ENCODE results near the gene RRP15.
A peak's percentile ranks its signal among the peaks of the same experiment; 100 is the strongest.
"Not testable (repeated sequence)": the region's sequence is repeated elsewhere in the genome, so short reads cannot be mapped to it uniquely, and the experiment has no call there.

The RRP15 gene

DNA sequence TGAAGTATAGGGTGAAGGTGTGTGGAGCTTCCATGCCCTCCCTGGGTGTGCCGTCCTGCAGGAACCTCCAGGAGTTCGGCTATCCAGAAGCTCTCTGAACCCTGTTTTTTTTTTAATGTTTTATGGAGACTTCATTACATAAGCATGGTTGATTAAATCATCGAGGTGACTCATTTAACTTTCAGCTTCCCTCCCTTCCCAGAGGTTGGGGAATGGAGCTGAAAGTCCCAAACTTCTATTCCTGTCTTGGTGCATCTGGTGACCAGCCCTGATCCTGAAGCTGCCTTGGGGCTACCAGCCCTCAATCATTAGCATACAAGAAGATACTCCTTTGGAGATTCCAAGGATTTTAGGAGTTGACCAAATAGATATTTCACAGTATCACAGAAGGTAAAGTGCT, 9.5 kb downstream of the RRP15 start:
- DNase-seq (ENCODE audit: insufficient read length, low spot score) = no peak
- no peak for FAIRE-seq

DNA sequence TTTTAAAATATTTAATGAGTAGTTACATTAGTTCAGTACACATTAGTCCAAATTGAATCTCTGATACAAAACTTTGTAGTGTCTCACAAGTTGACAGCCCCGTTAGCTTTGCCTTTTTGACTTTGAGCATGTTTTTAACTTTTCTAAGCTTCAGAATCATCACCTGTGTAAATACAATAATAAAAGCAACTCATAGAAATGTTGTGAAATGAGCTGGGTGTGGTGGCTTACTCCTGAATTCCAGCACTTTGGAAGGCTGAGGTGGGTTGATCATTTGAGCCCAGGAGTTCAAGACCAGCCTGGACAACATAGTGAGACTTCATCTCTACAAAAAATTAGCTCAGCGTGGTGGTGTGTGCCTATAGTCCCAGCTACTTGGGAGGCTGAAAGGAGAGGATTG, 11.1 kb downstream of the RRP15 start:
- FAIRE-seq = no peak
- no peak for DNase-seq (ENCODE audit: insufficient read length, low spot score)

DNA sequence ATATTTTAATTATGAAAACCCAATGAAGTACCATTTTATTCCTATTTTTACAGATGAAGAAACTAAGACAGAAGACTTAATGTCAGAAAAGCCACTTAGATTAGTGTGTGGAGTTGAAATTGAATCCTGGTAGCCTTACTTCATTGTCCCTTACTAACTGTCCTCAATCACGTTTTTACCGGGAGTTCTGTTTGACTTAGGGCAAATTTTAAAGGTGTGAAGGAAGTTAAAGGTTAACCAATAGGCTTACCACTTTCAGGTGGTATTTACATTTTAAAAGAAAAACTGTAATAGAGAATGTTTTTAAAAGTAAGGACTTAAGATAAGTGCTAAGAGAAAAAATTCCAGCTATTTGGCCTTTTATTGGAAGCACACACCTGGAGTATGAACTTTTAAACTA, 12.4 kb downstream of the RRP15 start:
- DNase-seq (ENCODE audit: insufficient read length, low spot score) (no peak), FAIRE-seq (no peak)

DNA sequence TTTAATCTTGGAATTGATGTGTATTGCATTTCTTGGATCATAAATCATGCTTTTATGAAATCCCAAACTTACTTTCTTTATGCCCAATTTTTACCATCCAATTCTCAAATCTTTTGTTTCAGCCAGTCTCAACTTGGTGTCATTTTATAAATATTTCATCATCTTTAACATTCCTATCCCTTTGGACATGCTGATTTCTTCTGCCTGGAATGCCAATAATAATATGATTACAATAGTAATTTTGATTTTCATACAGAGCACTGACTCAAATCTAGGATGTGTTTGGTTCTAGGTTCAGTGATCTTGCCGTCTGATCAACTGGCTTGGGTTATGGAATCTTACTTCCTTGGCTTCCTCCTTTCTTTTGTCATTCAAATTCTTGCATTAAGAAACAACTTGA, 12.8 kb downstream of the RRP15 start:
- FAIRE-seq (no peak), DNase-seq (ENCODE audit: insufficient read length, low spot score) (no peak)

GRCh38 chr1:218298398-218298797, 13.3 kb downstream of the RRP15 start:
- FAIRE-seq (no peak), DNase-seq (ENCODE audit: insufficient read length, low spot score) (no peak)

- DNase-seq (ENCODE audit: insufficient read length, low spot score) (no peak), FAIRE-seq (peak; percentile 78)
Measured at GRCh38 chr1:218299416-218299815, 14.3 kb downstream of the RRP15 start.

DNA sequence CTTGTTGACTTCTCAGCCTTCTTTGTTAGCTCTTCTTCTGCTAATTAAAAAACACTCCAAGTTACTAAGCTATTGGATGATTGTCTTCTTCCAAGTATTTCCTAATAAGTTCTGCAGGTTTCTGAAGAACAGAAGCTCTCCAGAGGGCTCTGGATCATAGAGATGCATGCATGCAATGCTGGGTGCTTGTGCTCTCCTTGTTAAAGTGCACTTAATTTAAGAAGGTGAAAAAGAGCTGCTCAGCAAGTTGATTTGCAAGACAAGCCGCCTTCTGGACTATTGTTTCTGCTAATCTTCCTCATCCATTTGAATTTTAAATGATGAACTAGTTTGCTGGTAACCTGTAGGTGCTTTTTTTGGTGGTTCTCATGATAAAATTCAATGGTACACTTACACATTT, 16.1 kb downstream of the RRP15 start:
- no peak for FAIRE-seq
- no peak for DNase-seq (ENCODE audit: insufficient read length, low spot score)

DNA sequence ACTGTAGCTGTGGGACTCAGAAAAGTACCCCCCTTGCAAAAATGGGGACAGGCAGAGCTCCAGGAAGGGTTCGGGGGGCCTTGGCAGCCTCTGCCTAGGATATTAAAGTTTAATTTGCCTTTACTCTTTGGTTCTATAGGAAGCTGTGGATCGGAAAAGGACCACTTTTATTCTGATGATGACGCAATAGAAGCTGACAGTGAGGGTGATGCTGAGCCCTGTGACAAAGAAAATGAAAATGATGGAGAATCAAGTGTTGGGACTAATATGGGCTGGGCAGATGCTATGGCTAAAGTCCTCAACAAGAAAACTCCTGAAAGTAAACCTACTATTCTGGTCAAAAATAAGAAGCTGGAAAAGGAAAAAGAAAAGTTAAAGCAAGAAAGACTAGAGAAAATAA, 17.1 kb downstream of the RRP15 start:
- no peak for FAIRE-seq
- DNase-seq (ENCODE audit: insufficient read length, low spot score) = no peak

GRCh38 chr1:218303176-218303879, 18.2 kb downstream of the RRP15 start:
- FAIRE-seq (no peak), DNase-seq (ENCODE audit: insufficient read length, low spot score) (no peak)

DNA sequence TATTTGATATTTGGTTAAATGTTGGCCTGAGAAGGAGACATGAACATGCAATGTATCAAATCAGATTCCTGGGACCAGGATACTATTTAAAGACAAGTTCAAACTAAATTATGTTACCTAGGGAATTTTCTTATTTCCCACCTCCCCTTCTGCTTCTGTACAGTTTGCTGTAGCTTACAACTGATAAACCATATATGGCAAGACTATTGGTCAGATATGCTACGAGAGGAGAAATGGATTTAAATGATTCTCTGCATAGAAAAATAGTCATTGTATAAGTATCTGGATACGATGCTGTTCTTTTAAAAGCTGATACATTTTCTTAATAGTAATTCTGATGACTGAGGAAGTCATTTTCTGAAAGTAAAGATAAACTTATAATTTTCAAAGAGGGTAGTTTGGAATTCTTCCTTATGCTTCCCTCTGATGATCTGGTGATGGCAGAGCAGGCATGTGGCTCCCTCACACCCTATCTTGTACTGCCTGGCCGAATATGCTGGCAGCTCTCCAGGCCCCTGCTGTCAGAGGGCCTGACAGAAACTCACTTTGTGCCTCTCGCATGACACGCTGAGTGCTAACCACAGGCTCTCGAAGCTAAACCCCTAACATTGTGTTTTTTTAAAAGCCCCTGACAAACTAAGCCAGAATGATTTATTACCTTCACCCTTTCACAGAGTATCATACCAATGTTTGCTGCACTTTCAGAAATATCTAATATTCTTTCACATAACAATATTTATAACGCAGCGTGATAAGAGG, 19.4 kb downstream of the RRP15 start:
- FAIRE-seq = no peak
- no peak for DNase-seq (ENCODE audit: insufficient read length, low spot score)

GRCh38 chr1:218305472-218306064, 20.5 kb downstream of the RRP15 start:
- FAIRE-seq (no peak), DNase-seq (ENCODE audit: insufficient read length, low spot score) (no peak)

DNA sequence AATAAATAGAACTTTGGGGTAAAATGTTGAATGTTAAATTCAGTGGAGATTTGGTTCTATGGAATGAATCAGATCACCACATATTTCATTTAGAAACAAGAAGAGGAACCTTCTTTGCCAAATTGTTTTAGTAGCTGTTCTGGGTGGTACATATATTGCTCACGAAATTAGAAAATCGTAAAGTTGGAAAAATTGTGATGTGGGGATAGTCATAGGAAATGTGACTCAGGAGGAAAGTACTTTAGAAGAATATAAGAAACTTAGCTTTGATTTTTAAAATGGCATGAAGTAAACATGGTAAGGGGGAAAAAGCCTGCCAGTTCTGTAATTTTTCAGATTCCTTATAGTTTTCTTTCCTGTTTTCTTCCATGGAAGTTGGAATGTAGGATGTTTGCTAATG, 27.4 kb downstream of the RRP15 start:
- FAIRE-seq (no peak), DNase-seq (ENCODE audit: insufficient read length, low spot score) (no peak)

GRCh38 chr1:218314316-218314715, 29.2 kb downstream of the RRP15 start:
- no peak for DNase-seq (ENCODE audit: insufficient read length, low spot score)
- FAIRE-seq = no peak

DNA sequence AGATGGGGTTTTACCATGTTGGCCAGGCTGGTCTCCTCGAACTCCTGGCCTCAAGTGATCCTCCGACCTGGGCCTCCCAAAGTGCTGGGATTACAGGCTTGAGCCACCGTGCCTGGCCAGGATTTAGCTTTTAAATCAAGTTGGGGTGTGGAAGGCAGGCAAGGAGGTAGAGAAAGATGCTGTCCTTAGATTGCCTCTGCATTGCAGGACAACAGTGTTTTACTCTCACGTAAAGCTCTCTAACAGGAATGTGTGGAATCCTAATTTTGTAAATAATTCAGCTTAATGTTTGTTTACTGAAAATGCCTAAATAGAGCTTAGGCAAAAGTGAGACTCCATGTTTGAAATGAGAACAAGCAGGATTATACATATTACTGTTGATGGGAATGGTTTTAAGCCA, 30.5 kb downstream of the RRP15 start:
- FAIRE-seq = no peak
- DNase-seq (ENCODE audit: insufficient read length, low spot score) = no peak

DNA sequence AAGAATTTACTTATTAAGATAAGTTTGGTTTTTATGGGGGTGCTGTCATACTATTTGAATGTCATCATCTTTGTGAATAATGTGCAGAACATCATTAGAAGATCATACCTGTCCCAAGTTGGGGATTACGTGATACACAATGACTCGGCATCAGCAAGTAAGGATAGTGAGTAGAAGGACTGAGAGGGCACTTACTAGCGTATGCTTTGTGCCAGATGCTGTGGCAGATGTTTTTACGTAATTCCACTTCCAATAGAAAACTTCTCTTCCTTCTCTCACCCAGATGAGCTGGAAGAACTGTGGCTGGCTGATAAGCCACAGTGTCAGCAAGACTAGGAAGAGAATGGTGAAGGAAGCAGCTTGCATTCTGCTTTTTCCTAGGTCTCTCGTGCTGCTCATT, 32.0 kb downstream of the RRP15 start:
- DNase-seq (ENCODE audit: insufficient read length, low spot score) (no peak), FAIRE-seq (no peak)

DNA sequence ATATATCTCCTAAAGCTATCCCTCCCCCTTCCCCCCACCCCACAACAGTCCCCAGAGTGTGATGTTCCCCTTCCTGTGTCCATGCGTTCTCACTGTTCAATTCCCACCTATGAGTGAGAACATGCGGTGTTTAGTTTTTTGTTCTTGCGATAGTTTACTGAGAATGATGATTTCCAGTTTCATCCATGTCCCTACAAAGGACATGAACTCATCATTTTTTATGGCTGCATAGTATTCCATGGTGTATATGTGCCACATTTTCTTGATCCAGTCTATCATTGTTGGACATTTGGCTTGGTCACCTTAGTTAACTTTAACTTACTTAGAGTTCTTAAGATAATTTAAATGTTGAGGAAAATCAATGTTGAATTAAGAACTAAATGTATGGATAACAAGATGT, 35.1 kb downstream of the RRP15 start:
- not testable (repeated sequence) for DNase-seq (ENCODE audit: insufficient read length, low spot score); FAIRE-seq

DNA sequence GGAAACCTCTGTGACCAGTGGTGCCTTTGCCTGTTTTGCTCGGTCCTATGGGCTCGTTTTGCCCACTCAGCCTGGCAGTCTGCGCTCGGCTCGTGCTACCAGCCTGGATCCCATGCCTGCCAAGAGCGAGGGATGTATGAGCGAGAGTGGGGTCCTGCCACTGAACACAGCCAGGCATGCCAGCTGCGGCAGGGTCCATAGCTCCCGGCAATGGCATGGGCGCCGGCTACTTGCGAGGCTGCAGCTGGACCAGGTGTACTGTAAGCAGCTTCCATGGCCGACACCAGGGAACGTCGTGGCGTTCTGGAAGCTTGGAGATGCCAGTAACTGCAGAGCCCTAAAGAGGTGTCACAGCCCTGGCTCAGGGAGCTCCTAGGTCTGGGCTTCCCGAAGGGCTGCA, 37.7 kb downstream of the RRP15 start:
- DNase-seq (ENCODE audit: insufficient read length, low spot score) (no peak), FAIRE-seq (no peak)

GRCh38 chr1:218323568-218324225, 38.6 kb downstream of the RRP15 start:
- FAIRE-seq (no peak), DNase-seq (ENCODE audit: insufficient read length, low spot score) (no peak)

DNA sequence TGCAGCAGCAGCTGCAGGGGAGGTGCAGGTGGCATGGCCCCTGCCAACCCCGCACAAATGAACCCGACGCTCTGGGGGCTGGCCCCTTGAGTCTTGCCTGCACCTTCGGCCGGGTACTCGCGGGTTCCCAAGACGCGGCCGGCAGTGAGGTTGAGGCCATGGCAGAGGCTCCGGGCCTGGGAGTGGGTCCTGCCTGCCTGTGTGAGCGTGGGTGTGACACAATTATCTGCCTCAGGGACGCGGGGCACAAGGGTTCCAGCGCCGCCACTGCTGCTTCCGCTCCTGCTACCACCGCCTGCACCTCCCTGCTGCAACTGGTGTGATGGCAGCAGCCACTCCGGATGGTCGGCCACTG, 39.1 kb downstream of the RRP15 start:
- no peak for FAIRE-seq
- DNase-seq (ENCODE audit: insufficient read length, low spot score) = no peak

GRCh38 chr1:218328769-218329168, 43.7 kb downstream of the RRP15 start:
- no peak for FAIRE-seq
- DNase-seq (ENCODE audit: insufficient read length, low spot score) = no peak

DNA sequence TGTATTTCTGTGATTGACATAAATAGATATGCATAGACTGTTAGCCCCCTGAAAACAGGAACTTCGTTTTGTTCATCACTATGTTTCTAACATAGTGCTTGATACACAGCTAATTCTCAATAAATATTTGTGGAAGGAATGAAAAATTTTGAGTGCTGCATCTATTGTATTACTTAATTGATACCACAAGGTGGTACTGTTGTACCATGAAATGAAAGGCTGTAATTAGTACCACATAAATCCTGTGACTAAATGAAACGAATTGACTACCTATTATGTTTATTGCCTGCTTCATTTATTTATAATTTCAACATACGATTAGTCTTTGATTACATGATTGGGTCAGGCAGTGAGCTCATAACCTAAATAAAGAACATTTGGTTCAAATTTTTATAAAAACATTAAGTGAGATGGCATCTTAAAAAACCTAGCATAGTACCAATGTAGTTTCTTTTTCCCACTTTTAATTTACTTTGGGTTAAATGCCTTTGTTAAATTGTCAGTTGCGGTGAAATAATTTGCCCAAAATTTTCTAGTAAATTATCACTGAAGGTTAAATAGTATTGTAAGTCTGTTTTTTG, 45.0 kb downstream of the RRP15 start:
- peak; percentile 61 for FAIRE-seq
- no peak for DNase-seq (ENCODE audit: insufficient read length, low spot score)
